Liver (tissue), 9 donors: ENCODE measurements around the gene AMZ1. TPM values are rescaled to one million over a fixed set of nuclear protein-coding genes. Genes with fewer than 3 reads are reported as not detected.

Experiments used
- DNase-seq: peaks from one replicate; pipeline ENCODE4 v3.0.0-alpha.2; 2017; ENCODE audit warnings: low spot score
- H3K27ac ChIP-seq, 2 donors: one replicate each; pipeline ENCODE4 v1.7.0; 2013; ENCODE audit warnings: inconsistent platforms in 2 of 2, low read length in 2 of 2, control low read depth in 1 of 2, low read depth in 1 of 2, mild to moderate bottlenecking in 1 of 2
- H3K27me3 ChIP-seq, 4 donors: one replicate each; pipeline versions ENCODE4 v1.6.1 to v1.7.0; 2013; ENCODE audit warnings: low read length in 3 of 4, inconsistent platforms in 1 of 4, mild to moderate bottlenecking in 1 of 4, moderate library complexity in 1 of 4; ENCODE audit not compliant: control insufficient read depth in 4 of 4, insufficient read depth in 4 of 4
- H3K36me3 ChIP-seq, 4 donors: one replicate each; pipeline versions ENCODE4 v1.6.1 to v1.7.0; 2013; ENCODE audit warnings: low read length in 3 of 4, mild to moderate bottlenecking in 3 of 4, low read depth in 1 of 4, moderate library complexity in 1 of 4; ENCODE audit not compliant: control insufficient read depth in 4 of 4, insufficient read depth in 3 of 4
- H3K4me1 ChIP-seq, 4 donors: one replicate each; pipeline versions ENCODE4 v1.6.1 to v1.7.0; 2013; ENCODE audit warnings: low read length in 3 of 4, mild to moderate bottlenecking in 3 of 4, moderate library complexity in 1 of 4; ENCODE audit not compliant: control insufficient read depth in 4 of 4, insufficient read depth in 4 of 4
- H3K4me3 ChIP-seq, 3 donors: one replicate each; pipeline versions ENCODE4 v1.6.1 to v1.7.0; 2013; ENCODE audit warnings: low read length in 3 of 3, control low read depth in 1 of 3, low read depth in 1 of 3, mild to moderate bottlenecking in 1 of 3
- H3K9ac ChIP-seq, 2 donors: one replicate each; pipeline ENCODE4 v1.7.0; 2013; ENCODE audit warnings: low read length in 2 of 2, mild to moderate bottlenecking in 2 of 2, moderate library complexity in 2 of 2, control low read depth in 1 of 2, low read depth in 1 of 2
- H3K9me3 ChIP-seq, 4 donors: one replicate each; pipeline versions ENCODE4 v1.6.1 to v1.7.0; 2013; ENCODE audit warnings: low read length in 3 of 4; ENCODE audit not compliant: control insufficient read depth in 4 of 4
- EGR1 ChIP-seq, 2 donors: IDR thresholded peaks; 2 replicates each; pipeline ENCODE4 v1.6.1; 2016 to 2018; ENCODE audit warnings: antibody characterized with exemption in 2 of 2, low read depth in 2 of 2
- FOXA1 ChIP-seq: IDR thresholded peaks from 2 replicates; pipeline ENCODE4 v1.6.1; 2016; ENCODE audit warnings: antibody characterized with exemption
- FOXA2 ChIP-seq: IDR thresholded peaks from 2 replicates; pipeline ENCODE4 v1.6.1; 2016; ENCODE audit warnings: antibody characterized with exemption
- GABPA ChIP-seq, 2 donors: IDR thresholded peaks in 1 of 2; conservative IDR thresholded peaks in 1 of 2; 2 replicates each; pipeline ENCODE4 v1.6.1; 2016; ENCODE audit warnings: antibody characterized with exemption in 2 of 2, mild to moderate bottlenecking in 1 of 2, moderate library complexity in 1 of 2
- HNF4A ChIP-seq, 2 donors: conservative IDR thresholded peaks; 2 replicates each; pipeline ENCODE4 v1.6.1; 2016; ENCODE audit warnings: antibody characterized with exemption in 2 of 2, mild to moderate bottlenecking in 2 of 2
- JUND ChIP-seq, 2 donors: IDR thresholded peaks; 2 replicates each; pipeline ENCODE4 v1.6.1; 2016; ENCODE audit warnings: antibody characterized with exemption in 2 of 2
- NR2F2 ChIP-seq: IDR thresholded peaks from 2 replicates; pipeline ENCODE4 v1.6.1; 2016; ENCODE audit warnings: antibody characterized with exemption
- RAD21 ChIP-seq, 2 donors: IDR thresholded peaks; 2 replicates each; pipeline ENCODE4 v1.6.1; 2016; ENCODE audit warnings: antibody characterized with exemption in 2 of 2, mild to moderate bottlenecking in 2 of 2
- RXRA ChIP-seq, 2 donors: IDR thresholded peaks; 2 replicates each; pipeline ENCODE4 v1.6.1; 2017 to 2018; ENCODE audit warnings: antibody characterized with exemption in 2 of 2, mild to moderate bottlenecking in 1 of 2
- SP1 ChIP-seq: IDR thresholded peaks from 2 replicates; pipeline ENCODE4 v1.6.1; 2018; ENCODE audit warnings: antibody characterized with exemption, mild to moderate bottlenecking
- TAF1 ChIP-seq: conservative IDR thresholded peaks from 2 replicates; pipeline ENCODE4 v1.6.1; 2016; ENCODE audit warnings: antibody characterized with exemption, mild to moderate bottlenecking
- YY1 ChIP-seq: IDR thresholded peaks from 2 replicates; pipeline ENCODE4 v1.6.1; 2016; ENCODE audit warnings: antibody characterized with exemption, mild to moderate bottlenecking
- WGBS: extraction: QIAGEN DNeasy Blood & Tissue Kit; methylation state at CpG from one replicate; pipeline ENCODE4 v1.1.7; 2013; 5-methylcytosine and 5-hydroxymethylcytosine counted together
- polyA plus RNA-seq, 2 donors: library from polyadenylated mRNA; stranded (reverse) in 1 of 2; unstranded in 1 of 2; fragments of 200-250 nt in 1 of 2; fragments of >200 nt in 1 of 2; fragmentation: Nextera tagmentation in 1 of 2; extraction: Ambion mirVana in 1 of 2; gene quantifications; one replicate each; pipeline versions ENCODE4 v1.2.1 to v1.2.3, GENCODE V29; 2013 to 2015
- total RNA-seq, 2 donors: library from RNA; depleted of rRNA; stranded (reverse); fragments of >200 nt; gene quantifications; one replicate each; pipeline ENCODE4 v1.2.3, GENCODE V29; 2014
- TF ChIP-seq, protein P1 (sequence below): IDR thresholded peaks from 2 replicates; pipeline ENCODE4 v1.6.1; 2016; ENCODE audit warnings: antibody characterized with exemption
- TF ChIP-seq, protein P2 (sequence below): IDR thresholded peaks from 2 replicates; pipeline ENCODE4 v1.6.1; 2016; ENCODE audit warnings: antibody characterized with exemption
- TF ChIP-seq, protein P3 (sequence below): IDR thresholded peaks from 2 replicates; pipeline ENCODE4 v1.6.1; 2016; ENCODE audit warnings: antibody characterized with exemption, mild to moderate bottlenecking
- TF ChIP-seq, protein P4 (sequence below): fragments of 150-350 bp; IDR thresholded peaks from 2 replicates; pipeline ENCODE4 v1.5.1; 2017; ENCODE audit warnings: improper control_type of control experiment, low read depth, low read length; ENCODE audit not compliant: missing input control
- donor health status: healthy.
- donor health status: healthy.
- donor health status: healthy.
- donor health status: healthy.
- donor health status: healthy.

The AMZ1 gene
- total and polyA plus RNA-seq, 4 donors, result 0.10 to 1.3 (median 1.1) TPM; not detected in 1

DNA sequence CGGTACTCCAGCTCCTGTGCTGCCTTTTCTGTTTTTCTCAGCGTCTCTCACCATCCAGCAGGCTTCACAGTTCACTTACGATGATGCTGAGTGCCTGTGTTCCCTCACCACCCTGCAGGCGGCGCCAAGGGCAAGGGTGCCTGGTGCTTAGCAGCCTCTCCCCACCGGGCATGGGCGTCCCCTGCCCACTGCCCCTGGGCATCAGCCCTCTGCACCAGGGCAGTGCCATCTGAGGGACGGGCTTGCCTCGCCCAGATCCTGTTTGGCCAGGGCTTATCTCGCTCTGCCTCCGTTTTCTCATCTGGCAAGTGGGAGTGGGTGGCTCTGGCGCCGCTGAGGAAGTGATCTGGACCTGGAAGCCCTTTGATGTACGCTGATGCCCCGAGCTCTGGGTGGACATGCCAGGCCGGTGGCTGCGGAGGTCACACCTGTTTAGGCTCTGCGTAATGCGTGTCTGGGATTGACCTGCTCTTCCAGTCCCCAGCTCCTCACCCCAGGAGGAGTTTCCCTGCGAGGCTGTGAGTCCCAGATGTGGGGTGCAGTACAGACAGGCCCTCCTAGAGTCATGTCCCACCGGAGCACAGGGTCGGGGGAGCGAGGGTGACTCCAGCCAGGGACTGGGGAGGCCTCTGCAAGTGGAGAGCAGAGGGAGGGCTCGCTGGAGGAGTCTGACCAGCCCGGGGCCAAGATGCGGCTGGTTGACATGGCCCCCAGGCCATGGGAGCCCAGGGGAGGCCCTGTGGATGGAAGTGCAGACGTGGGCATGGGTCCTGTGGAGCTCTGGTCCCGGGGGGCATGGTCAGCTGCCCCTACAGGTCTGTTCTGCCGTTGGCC, 44.4 kb upstream of the AMZ1 start:
- TF ChIP-seq EGR1 (IDR thresholded peaks at IDR 0.05; ENCODE audit: low read depth in 2 of 2), result no peak
- no peak for TF ChIP-seq GABPA (IDR thresholded peaks at IDR 0.05 in 1 of 2, conservative IDR thresholded peaks at IDR 0.05 in 1 of 2)
- TF ChIP-seq HNF4A (conservative IDR thresholded peaks at IDR 0.05), result no peak
- no peak for TF ChIP-seq SP1
- TF ChIP-seq, protein P1, sequence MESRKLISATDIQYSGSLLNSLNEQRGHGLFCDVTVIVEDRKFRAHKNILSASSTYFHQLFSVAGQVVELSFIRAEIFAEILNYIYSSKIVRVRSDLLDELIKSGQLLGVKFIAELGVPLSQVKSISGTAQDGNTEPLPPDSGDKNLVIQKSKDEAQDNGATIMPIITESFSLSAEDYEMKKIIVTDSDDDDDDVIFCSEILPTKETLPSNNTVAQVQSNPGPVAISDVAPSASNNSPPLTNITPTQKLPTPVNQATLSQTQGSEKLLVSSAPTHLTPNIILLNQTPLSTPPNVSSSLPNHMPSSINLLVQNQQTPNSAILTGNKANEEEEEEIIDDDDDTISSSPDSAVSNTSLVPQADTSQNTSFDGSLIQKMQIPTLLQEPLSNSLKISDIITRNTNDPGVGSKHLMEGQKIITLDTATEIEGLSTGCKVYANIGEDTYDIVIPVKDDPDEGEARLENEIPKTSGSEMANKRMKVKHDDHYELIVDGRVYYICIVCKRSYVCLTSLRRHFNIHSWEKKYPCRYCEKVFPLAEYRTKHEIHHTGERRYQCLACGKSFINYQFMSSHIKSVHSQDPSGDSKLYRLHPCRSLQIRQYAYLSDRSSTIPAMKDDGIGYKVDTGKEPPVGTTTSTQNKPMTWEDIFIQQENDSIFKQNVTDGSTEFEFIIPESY, result no peak
- no peak for TF ChIP-seq RXRA (IDR thresholded peaks at IDR 0.05)
- TF ChIP-seq, protein P2, sequence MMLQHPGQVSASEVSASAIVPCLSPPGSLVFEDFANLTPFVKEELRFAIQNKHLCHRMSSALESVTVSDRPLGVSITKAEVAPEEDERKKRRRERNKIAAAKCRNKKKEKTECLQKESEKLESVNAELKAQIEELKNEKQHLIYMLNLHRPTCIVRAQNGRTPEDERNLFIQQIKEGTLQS, result no peak
- TF ChIP-seq, protein P3, sequence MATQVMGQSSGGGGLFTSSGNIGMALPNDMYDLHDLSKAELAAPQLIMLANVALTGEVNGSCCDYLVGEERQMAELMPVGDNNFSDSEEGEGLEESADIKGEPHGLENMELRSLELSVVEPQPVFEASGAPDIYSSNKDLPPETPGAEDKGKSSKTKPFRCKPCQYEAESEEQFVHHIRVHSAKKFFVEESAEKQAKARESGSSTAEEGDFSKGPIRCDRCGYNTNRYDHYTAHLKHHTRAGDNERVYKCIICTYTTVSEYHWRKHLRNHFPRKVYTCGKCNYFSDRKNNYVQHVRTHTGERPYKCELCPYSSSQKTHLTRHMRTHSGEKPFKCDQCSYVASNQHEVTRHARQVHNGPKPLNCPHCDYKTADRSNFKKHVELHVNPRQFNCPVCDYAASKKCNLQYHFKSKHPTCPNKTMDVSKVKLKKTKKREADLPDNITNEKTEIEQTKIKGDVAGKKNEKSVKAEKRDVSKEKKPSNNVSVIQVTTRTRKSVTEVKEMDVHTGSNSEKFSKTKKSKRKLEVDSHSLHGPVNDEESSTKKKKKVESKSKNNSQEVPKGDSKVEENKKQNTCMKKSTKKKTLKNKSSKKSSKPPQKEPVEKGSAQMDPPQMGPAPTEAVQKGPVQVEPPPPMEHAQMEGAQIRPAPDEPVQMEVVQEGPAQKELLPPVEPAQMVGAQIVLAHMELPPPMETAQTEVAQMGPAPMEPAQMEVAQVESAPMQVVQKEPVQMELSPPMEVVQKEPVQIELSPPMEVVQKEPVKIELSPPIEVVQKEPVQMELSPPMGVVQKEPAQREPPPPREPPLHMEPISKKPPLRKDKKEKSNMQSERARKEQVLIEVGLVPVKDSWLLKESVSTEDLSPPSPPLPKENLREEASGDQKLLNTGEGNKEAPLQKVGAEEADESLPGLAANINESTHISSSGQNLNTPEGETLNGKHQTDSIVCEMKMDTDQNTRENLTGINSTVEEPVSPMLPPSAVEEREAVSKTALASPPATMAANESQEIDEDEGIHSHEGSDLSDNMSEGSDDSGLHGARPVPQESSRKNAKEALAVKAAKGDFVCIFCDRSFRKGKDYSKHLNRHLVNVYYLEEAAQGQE, result no peak
- no peak for TF ChIP-seq NR2F2
- no peak for TF ChIP-seq JUND (IDR thresholded peaks at IDR 0.05)
- TF ChIP-seq FOXA1, result no peak
- no peak for TF ChIP-seq FOXA2
- no peak for TF ChIP-seq YY1
- no peak for TF ChIP-seq TAF1
- TF ChIP-seq RAD21 (IDR thresholded peaks at IDR 0.05), result no peak
- TF ChIP-seq, protein P4, sequence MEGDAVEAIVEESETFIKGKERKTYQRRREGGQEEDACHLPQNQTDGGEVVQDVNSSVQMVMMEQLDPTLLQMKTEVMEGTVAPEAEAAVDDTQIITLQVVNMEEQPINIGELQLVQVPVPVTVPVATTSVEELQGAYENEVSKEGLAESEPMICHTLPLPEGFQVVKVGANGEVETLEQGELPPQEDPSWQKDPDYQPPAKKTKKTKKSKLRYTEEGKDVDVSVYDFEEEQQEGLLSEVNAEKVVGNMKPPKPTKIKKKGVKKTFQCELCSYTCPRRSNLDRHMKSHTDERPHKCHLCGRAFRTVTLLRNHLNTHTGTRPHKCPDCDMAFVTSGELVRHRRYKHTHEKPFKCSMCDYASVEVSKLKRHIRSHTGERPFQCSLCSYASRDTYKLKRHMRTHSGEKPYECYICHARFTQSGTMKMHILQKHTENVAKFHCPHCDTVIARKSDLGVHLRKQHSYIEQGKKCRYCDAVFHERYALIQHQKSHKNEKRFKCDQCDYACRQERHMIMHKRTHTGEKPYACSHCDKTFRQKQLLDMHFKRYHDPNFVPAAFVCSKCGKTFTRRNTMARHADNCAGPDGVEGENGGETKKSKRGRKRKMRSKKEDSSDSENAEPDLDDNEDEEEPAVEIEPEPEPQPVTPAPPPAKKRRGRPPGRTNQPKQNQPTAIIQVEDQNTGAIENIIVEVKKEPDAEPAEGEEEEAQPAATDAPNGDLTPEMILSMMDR, result no peak
- Histone ChIP-seq H3K36me3 (peaks cover 0 to 9% (median 3%) of the 10 kb centered on the region in 4 donors), H3K27ac (no peak overlapping the region), H3K4me3 (no peak overlapping the region), H3K27me3 (no peaks in the 10 kb centered on the region), H3K9me3 (no peaks in the 10 kb centered on the region), H3K4me1 (peaks cover 19 to 45% (median 33%) of the 10 kb centered on the region in 4 donors), H3K9ac (no peak overlapping the region)
- DNase-seq, result no peak
- 90% methylated on average over 29 of the region's 29 CpGs for WGBS
